ENCODE data around the gene JPT2. TPM values are rescaled to one million over a fixed set of nuclear protein-coding genes. Genes with fewer than 3 reads are reported as not detected.

JPT2 gene
- total and polyA plus RNA-seq, 2 experiments from 2014 or later, result 43.8 to 139 TPM

DNA sequence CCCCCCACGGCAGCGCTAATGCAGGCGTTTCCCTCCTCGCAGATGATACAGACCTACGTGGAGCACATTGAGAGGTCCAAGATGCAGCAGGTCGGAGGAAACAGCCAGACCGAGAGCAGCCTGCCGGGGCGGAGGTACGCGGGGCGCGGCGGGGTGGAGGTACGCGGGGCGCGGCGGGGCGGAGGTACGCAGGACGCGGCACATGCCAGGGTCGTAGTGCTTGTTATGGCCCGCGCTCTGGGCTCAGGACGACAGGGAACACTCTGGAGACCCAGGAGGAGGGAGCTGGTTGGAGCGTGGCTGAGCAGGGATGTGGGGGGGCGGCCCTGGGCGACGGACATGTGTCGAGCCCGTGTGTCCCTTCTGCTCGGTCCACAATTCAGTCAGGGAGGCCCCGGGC is 51.4 kb downstream of the JPT2 start:
- H4K20me1 ChIP-seq (replicated peaks; ENCODE audit: insufficient read depth), result no peaks in the 10 kb centered on the region; the same call in 1 of the 2 replicates
- Mint-ChIP-seq H3K4me3 (no peak overlapping the region), H3K36me3 (ENCODE audit: low read depth) (peaks cover 30% of the 10 kb centered on the region), H3K27me3 (ENCODE audit: insufficient read depth, low read depth, poor library complexity) (peaks cover 10% of the 10 kb centered on the region), H3K4me1 (no peaks in the 10 kb centered on the region), H3K9me3 (peaks cover 3% of the 10 kb centered on the region; the same call in 1 of the 3 replicates), H3K27ac (no peak overlapping the region)
- TF ChIP-seq NANOG (IDR thresholded peaks at IDR 0.05; ENCODE audit: borderline replicate concordance) (no peak), STAT1 (IDR thresholded peaks at IDR 0.05; ENCODE audit: unreplicated experiment) (no peak), EZH2phosphoT487 (IDR thresholded peaks at IDR 0.05; ENCODE audit: unreplicated experiment) (no peak), ZNF114 (CRISPR knock-in tag; IDR thresholded peaks at IDR 0.05) (no peak), CREB1 (CRISPR knock-in tag; IDR thresholded peaks at IDR 0.05; ENCODE audit: low read depth) (no peak), POLR2AphosphoS5 (IDR thresholded peaks at IDR 0.05; ENCODE audit: low read depth) (no peak), JUNB (IDR thresholded peaks at IDR 0.05; ENCODE audit: unreplicated experiment) (no peak)
- TF ChIP-seq, protein P1, sequence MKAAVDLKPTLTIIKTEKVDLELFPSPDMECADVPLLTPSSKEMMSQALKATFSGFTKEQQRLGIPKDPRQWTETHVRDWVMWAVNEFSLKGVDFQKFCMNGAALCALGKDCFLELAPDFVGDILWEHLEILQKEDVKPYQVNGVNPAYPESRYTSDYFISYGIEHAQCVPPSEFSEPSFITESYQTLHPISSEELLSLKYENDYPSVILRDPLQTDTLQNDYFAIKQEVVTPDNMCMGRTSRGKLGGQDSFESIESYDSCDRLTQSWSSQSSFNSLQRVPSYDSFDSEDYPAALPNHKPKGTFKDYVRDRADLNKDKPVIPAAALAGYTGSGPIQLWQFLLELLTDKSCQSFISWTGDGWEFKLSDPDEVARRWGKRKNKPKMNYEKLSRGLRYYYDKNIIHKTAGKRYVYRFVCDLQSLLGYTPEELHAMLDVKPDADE (IDR thresholded peaks at IDR 0.05), result no peak
- TF ChIP-seq, protein P2, sequence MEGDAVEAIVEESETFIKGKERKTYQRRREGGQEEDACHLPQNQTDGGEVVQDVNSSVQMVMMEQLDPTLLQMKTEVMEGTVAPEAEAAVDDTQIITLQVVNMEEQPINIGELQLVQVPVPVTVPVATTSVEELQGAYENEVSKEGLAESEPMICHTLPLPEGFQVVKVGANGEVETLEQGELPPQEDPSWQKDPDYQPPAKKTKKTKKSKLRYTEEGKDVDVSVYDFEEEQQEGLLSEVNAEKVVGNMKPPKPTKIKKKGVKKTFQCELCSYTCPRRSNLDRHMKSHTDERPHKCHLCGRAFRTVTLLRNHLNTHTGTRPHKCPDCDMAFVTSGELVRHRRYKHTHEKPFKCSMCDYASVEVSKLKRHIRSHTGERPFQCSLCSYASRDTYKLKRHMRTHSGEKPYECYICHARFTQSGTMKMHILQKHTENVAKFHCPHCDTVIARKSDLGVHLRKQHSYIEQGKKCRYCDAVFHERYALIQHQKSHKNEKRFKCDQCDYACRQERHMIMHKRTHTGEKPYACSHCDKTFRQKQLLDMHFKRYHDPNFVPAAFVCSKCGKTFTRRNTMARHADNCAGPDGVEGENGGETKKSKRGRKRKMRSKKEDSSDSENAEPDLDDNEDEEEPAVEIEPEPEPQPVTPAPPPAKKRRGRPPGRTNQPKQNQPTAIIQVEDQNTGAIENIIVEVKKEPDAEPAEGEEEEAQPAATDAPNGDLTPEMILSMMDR (conservative IDR thresholded peaks at IDR 0.05; ENCODE audit: low read depth in 2 of 2), result no peak
- H3K36me3 ChIP-seq (ENCODE audit: insufficient read depth), result no peaks in the 10 kb centered on the region; the same call in 1 of the 2 replicates
- DNase-seq (ENCODE audit: low spot score) (no peak), ATAC-seq (no peak)
- H3K4me1 ChIP-seq (ENCODE audit: insufficient read depth), result no peaks in the 10 kb centered on the region
- no peaks in the 10 kb centered on the region for H3K9me2 ChIP-seq (ENCODE audit: insufficient read depth)
- H2AFZ ChIP-seq, result no peak overlapping the region
- no peaks in the 10 kb centered on the region for H3F3A ChIP-seq (replicated peaks; ENCODE audit: low read depth)
- no peaks in the 10 kb centered on the region for H3K27me3 ChIP-seq (ENCODE audit: insufficient read depth)
- H3K79me2 ChIP-seq (replicated peaks; ENCODE audit: insufficient read depth), result no peaks in the 10 kb centered on the region
- H3K4me3 ChIP-seq, result no peak overlapping the region
- H3K4me2 ChIP-seq, result no peak overlapping the region
- no peak overlapping the region for H3K27ac ChIP-seq (ENCODE audit: low read depth)

DNA sequence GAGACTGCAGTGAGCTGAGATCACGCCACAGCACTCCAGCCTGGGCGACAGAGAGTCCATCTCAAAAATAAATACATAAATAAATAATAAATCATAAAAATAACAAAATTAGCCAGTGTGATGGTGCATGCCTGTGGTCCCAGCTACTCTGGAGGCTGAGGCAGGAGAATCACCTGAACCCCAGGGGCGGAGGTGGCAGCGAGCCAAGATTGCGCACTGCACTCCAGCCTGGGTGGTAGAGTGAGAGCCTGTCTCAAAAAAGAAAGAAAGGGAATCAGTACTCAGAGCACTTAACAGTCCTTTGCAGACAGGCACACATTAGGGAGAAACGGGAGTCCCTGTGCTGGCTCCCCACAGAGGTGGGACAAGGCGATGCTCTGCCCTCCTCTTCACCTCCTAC is 53.0 kb downstream of the JPT2 start:
- Mint-ChIP-seq H3K27ac (no peak overlapping the region), H3K27me3 (ENCODE audit: insufficient read depth, low read depth, poor library complexity) (peaks cover 10% of the 10 kb centered on the region), H3K36me3 (ENCODE audit: low read depth) (peaks cover 30% of the 10 kb centered on the region), H3K9me3 (peaks cover 3% of the 10 kb centered on the region; the same call in 1 of the 3 replicates), H3K4me3 (no peak overlapping the region), H3K4me1 (no peaks in the 10 kb centered on the region)
- Histone ChIP-seq H3K27ac (ENCODE audit: low read depth) (no peak overlapping the region), H3F3A (replicated peaks; ENCODE audit: low read depth) (peaks cover 12% of the 10 kb centered on the region), H3K4me3 (no peak overlapping the region), H3K79me2 (replicated peaks; ENCODE audit: insufficient read depth) (no peaks in the 10 kb centered on the region), H4K20me1 (replicated peaks; ENCODE audit: insufficient read depth) (no peaks in the 10 kb centered on the region; the same call in 1 of the 2 replicates), H3K4me1 (ENCODE audit: insufficient read depth) (no peaks in the 10 kb centered on the region), H3K36me3 (ENCODE audit: insufficient read depth) (no peaks in the 10 kb centered on the region), H2AFZ (no peak overlapping the region), H3K9me2 (ENCODE audit: insufficient read depth) (no peaks in the 10 kb centered on the region), H3K27me3 (ENCODE audit: insufficient read depth) (no peaks in the 10 kb centered on the region), H3K4me2 (no peak overlapping the region)
- no peak for DNase-seq (ENCODE audit: low spot score)
- no peak for ATAC-seq
- TF ChIP-seq CREB1 (CRISPR knock-in tag; IDR thresholded peaks at IDR 0.05; ENCODE audit: low read depth), result no peak
- TF ChIP-seq ZNF331 (CRISPR knock-in tag; IDR thresholded peaks at IDR 0.05; ENCODE audit: low read depth), result no peak
- TF ChIP-seq EZH2 (IDR thresholded peaks at IDR 0.05; ENCODE audit: low read depth, unreplicated experiment), result no peak
- TF ChIP-seq, protein P3, sequence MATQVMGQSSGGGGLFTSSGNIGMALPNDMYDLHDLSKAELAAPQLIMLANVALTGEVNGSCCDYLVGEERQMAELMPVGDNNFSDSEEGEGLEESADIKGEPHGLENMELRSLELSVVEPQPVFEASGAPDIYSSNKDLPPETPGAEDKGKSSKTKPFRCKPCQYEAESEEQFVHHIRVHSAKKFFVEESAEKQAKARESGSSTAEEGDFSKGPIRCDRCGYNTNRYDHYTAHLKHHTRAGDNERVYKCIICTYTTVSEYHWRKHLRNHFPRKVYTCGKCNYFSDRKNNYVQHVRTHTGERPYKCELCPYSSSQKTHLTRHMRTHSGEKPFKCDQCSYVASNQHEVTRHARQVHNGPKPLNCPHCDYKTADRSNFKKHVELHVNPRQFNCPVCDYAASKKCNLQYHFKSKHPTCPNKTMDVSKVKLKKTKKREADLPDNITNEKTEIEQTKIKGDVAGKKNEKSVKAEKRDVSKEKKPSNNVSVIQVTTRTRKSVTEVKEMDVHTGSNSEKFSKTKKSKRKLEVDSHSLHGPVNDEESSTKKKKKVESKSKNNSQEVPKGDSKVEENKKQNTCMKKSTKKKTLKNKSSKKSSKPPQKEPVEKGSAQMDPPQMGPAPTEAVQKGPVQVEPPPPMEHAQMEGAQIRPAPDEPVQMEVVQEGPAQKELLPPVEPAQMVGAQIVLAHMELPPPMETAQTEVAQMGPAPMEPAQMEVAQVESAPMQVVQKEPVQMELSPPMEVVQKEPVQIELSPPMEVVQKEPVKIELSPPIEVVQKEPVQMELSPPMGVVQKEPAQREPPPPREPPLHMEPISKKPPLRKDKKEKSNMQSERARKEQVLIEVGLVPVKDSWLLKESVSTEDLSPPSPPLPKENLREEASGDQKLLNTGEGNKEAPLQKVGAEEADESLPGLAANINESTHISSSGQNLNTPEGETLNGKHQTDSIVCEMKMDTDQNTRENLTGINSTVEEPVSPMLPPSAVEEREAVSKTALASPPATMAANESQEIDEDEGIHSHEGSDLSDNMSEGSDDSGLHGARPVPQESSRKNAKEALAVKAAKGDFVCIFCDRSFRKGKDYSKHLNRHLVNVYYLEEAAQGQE (IDR thresholded peaks at IDR 0.05; ENCODE audit: unreplicated experiment), result no peak
- no peak for TF ChIP-seq ZNF114 (CRISPR knock-in tag; IDR thresholded peaks at IDR 0.05)
- TF ChIP-seq, protein P1 (IDR thresholded peaks at IDR 0.05), result no peak
- no peak for TF ChIP-seq JUNB (IDR thresholded peaks at IDR 0.05; ENCODE audit: unreplicated experiment)
